Stimulated activated CD8-positive, alpha-beta memory T cell treated with anti-CD3 and anti-CD28 coated beads, Interleukin-15, amount 100 ng/mL, for 48 hours (primary cell): Measurements from ENCODE around the gene PAFAH2.
"Not testable (repeated sequence)": the region's sequence is repeated elsewhere in the genome, so short reads cannot be mapped to it uniquely, and the experiment has no call there.

Source experiments
- DNase-seq, 2 donors: peaks; one replicate each; pipeline ENCODE4 v3.0.0-alpha.2; 2020; ENCODE audit warnings: low read depth in 2 of 2

The PAFAH2 gene

DNA sequence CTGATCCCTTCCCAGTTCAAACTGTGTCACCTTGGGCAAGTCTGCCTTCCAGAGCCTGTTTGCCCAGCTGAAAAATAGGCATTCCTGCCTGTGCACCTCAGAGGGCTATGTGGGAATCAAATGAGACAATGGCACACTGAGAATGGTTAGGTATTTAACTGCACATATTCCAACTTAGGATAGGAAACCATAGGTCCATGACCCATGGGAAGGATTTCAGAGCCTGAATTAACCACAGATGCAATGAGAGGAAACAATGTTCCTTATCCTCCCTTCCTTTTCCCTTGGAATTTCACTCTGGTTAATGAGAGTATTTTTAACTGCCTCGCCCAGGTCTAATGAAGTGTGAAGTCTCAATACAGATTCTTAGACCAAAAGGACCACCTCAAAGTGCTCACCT is 12.7 kb downstream of the PAFAH2 start:
- DNase-seq: no peak

DNA sequence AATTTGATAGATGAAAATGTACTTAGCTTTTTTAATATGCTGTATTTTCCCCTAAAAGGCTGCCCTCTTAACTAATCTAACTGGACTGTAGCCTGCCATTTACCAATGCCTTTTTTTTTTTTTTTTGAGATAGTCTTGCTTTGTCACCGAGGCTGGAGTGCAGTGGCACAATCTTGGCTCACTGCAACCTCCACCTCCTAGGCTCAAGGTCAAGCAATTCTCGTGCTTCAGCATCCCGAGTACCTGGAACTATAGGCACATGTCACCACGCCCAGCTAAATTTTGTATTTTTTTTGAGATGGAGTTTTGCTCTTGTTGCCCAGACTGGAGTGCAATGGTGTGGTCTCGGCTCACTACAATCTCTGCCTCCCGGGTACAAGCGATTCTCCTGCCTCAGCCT is 18.7 kb downstream of the PAFAH2 start:
- no peak for DNase-seq

DNA sequence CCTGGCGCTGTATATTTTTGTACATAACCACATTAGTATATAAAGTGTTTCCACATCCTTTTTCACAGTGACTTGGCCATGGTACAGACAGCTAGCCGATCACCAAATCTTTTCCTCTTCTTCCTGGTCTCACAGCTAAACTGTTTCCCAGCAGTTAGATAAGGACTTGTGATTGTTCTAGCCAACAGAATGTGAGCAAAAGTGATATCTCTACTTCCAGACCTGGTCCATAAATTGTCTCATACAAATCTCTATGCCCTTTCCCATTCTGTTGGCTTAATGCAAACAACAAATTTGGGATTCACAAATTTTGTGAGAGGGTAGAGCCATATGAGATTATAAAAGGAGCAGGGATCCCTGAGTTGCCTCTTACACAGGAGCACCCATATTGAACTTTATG is 19.5 kb downstream of the PAFAH2 start:
- no peak for DNase-seq

DNA sequence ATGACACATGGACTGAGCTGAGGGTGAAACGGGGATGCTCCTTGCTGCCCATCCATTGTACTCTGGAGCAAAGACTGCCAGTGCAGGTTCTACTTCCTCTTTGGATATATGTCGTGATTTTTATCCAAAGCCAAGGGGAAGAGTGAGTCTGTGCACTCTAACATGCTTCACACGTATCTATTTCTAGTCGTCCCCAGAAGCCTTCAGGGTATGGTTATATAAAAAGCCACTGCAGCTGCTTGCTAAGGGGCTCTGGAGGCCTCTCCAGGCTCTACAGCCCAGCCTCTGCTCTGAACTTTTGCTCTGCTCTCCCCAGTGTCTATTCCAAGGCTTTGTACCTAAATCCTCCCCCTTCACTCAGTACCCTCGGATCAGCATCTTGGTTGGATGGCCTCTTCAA is 20.1 kb downstream of the PAFAH2 start:
- no peak for DNase-seq

DNA sequence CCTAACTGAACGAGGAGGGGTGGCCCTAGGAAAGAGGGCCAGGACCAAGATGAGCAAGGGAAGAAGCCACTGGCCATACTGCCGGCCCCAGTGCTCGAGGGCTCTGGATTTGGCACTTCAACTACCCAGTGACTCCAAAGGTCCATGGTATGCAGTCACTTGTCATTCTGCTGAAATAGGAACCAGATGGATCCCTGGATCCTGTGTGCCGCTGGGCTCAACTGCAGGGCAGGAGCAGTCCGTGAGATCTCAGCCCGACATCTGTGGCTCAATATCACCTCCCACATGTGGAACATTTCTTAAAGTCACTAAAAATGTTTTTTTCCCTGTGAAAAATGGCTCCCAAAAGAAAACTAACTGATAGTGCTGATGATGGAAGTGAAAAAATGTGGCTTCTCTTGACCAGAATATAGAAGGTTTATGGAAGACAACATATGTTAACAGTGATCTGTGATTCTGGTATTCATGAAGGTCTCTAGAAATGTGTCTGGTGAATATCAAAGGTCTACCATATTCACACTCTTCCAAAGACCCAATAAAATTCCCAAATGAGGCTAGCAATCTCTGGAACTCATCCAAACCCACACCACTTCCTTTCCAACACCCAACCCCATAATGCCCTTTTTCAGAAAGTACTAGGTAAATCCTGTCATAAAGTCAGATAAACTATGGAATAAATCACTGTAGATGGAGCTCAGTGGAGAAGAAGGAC is 24.1 kb downstream of the PAFAH2 start:
- DNase-seq: no peak

DNA sequence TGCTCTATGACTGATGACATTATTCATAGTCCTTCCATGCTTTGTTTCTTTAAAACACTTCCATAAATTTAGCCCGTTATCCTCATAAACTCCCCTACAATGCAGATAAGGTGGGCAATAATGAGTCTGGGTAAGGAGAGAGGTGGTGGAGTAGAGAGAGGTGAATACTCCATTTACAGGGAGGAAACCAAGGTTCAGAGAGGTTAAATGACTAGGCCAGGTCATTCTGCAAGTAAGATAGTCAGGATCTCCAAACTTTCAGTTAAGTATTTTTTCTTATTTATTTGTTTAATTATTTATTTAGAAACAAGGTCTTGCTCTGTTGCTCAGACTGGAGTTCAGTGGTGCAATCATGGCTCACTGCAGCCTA is 26.1 kb downstream of the PAFAH2 start:
- DNase-seq: no peak

DNA sequence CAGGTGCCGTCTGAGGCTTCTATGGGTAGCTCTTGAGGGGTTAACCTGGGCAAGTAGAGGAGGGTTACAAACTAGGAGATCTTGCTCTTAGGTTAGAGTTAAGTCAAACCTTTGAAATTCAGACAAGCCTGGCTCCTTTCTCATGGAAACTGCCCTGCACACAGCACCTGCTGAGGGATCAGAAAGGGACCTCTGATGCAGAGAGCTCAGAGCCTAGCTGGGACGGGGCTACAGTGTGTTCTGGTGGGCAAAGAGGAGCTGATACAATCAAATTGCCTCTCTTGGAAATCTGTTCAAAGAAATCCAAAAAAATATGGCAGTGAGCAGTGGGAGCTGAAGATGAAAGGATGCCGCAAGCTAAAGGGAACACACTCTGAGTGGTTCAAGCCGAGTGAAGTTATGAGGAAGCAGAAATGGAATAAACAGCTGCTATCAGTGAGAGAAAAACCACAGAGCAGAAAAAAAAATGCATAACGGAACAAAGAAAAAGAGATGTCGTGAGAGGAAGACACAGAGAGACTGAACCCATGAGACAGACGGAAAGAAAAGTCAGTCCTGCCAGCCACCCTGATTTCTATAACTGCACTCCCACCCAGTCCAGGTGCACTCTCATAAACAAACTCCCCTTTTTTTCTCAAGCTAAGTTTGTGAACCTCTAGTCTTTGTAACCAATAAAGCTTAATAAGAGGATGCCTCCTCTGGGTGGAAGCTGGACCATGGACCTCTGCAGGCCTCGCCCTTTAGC is 26.6 kb downstream of the PAFAH2 start:
- DNase-seq: no peak

DNA sequence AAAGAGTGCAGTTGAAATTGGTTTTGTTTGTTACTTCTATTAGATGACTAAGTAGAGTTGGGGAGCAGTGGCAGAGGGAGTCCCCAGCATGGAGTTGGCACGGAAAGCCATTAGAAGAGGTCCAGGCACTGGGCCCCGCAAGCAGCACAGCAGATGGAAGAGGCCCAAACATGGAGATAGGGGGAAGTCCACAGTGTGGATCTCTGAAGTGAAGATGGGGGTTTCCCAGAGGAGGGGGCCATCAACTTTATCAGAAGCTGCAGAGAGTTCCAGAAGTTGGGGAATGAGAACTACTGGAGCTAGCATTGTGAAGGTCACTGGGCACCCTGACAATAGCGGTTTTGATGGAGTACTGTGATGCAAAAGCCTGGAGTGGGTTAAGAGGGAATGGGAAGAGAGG is 30.6 kb downstream of the PAFAH2 start:
- DNase-seq: no peak

DNA sequence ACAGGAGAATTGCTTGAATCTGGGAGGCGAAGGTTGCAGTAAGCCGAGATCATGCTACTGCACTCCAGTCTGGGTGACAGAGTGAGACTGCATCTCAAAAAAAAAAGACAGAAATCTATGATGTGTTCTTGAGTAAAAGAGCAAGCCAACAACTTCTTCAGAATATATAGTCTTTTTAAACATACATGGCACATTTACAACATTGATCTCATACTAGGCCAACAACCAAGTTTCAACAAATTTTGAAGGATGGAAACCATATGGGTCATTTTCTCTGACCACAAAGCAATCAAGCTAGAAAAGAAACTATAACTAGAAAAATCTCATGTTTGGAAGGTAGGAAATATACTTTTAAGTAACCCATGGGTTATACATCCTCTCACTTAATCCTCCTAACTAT is 38.3 kb downstream of the PAFAH2 start:
- no peak for DNase-seq

DNA sequence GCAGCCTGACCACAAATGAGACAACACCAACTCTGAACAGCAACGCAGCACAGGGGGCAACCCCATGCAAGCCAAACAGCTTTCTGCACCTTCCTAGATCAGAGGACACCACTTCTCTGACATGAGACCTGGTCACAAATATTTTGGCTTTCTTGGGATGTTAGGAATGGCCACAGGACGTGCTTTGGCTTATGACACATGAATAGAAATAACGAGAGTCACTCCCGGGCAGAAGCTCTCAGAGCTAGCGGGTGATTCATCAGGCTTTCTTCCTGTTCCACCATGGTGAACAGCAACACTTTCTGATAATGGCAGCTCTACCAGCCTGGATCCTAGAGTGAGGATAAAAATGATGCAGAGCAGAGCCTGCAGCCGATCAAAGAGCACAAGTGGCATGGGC is 39.4 kb downstream of the PAFAH2 start:
- DNase-seq: no peak

DNA sequence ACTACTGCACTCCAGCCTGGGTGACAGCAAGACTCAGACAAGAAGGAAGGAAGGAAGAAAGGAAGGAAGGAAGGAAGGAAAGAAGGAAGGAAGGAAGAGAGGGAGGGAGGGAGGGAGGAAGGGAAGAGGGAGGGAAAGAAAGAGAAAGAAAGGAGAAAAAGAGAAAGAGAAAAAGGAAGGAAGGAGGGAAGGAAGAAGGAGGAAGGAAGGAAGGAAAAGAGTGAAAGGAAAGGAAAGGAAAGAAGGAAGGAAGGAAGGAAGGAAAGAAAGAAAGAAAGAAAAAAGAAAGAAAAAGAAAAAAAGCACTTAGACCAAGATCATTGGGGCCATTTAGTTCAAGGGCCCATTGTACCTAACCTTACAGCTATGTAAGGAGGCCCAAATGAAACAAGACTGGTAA is 42.3 kb downstream of the PAFAH2 start:
- DNase-seq: no peak

DNA sequence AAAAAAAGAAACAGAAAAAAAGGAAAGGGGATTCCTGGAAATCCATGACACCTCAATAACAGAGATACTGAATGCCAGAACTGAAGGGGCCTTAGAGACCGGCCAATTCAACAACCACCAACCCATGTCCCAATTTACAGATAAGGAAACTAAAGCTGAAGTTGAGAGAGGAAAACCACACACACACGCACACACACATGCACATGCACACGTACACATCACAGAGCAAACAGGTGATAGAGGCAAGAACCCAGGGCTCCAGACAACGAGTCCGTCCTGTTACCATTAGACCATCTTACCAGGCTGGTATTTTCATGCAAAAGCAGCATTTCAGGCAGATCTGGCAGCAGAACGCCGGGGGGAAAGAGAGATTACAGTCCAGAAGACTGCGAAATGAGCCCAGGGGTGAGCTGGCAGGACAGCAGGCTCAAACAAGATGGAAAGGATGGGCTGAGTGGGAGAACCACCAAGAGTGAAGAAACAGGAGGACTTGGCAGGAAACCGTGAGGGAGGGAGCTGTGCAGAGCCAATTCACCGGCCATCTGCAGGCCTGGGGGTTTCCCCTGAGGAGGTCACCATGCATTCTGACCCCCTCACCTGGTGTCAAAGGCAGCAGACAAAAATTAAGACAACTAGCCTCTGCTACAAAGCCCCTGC is 43.5 kb downstream of the PAFAH2 start:
- DNase-seq: no peak

DNA sequence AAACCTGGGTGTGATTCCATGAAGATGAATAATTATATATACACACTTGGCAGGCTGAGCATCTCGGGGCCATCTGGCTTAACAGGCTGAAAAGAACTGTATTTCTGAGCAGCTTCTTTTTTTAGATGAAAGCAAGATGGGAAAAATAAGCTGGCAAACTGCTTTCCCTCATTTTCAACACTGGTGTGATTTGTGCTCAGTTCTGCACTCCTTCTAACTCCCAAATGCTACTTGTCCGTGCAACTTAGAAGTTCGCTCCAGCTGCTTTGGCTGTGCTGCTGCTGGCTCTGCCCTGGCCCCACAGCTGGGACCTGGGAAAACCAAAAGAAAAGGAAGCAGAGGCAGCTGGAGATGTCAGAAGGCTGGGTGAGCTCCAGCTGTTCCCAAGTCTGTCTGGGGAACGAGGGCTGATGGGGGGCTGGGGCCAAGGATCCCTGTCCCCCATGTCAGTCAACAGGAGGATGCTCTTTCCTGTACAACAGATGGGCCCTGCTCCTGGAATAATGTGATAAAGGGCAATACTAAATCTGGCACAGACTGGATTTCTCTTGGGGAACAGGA is 44.9 kb downstream of the PAFAH2 start:
- DNase-seq: no peak

DNA sequence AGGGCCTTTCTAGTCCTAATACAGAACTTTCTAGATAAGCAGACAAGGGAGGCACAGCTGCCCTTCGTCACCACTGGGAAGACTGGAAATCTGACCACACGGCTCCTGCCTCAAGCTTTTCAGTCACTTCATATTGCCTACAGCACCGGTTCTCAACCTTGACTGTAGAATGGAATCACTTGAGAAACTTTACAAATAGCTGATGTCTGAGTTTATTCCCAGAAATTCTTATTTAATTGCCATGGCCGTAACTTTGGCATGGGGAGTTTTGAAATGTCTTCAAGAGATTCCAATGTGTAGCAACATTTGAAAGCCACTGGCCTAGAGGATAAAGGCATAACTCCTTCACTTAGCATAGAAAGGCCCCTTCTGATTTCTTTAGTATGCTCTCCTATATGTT is 49.2 kb downstream of the PAFAH2 start:
- DNase-seq: no peak

DNA sequence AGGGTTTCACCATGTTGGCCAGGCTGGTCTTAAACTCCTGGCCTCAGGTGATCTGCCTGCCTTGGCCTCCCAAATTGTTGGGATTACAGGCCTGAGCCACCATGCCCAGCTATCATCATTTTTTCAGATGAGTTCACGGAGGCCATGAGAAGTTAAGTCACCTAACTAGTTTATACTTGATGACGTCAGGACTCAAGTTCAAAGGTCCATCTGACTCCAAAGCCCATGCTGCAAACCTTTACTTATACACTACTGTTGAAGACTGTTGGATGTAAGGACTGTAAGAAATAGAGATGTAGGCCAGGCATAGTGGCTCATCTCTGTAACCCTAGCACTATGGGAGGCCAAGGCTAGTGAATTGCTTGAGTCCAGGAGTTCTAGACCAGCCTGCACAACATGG is 50.8 kb downstream of the PAFAH2 start:
- DNase-seq: no peak

DNA sequence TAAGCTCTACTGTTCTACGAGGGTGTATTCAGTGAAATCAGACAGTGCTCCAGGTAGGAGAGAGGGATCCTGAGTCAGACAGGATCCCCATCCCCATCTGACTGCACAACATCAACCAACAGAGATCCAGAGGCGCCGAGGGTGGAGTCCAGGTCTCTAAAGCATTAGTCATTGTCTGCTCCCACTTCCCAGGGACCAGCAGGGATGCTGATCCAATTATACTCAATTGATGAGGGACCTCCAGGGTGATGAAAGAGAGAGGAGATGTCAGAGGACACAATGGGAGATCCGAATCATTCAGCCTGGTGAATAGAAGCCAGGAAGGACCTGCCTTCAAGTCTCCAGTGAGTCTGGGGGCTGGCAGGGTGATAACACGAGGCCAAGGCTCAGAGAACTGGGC is 52.1 kb downstream of the PAFAH2 start:
- no peak for DNase-seq

DNA sequence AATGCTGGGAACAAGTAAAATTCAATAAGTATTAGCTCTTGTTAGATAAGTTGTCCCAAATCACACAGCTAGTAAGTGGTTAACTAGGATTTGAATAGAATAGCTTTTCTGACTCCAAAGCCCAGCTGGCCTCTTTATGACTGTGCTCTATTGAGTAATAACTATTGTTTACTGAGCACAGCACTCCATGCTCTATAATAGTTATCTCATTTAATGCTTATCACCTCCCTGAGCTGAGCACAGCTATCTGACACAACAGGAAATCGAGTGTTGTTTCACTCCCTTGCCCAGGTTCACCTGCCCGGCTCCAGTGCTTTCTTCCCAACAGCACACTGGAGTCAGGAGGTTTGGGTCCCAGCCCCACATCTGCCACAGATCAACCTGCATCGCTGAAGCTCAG is 52.9 kb downstream of the PAFAH2 start:
- no peak for DNase-seq

DNA sequence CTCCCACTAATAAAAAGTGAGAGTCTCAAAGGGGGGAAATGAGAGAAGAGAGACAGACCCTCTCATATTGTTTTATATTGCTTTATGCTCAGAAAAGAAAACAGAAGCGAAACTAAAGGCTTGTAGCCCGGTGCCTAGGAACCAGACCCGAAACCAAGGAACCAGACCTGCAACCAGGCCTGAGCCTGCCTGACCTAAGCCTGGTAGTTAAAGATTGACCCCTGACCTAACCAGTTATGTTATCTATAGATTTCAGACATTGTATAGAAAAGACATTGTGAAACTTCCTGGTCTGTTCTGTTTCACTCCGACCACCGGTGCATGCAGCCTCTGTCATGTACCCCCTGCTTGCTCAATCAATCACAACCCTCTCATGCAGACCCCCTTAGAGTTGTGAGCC is 54.4 kb downstream of the PAFAH2 start:
- DNase-seq: not testable (repeated sequence)

DNA sequence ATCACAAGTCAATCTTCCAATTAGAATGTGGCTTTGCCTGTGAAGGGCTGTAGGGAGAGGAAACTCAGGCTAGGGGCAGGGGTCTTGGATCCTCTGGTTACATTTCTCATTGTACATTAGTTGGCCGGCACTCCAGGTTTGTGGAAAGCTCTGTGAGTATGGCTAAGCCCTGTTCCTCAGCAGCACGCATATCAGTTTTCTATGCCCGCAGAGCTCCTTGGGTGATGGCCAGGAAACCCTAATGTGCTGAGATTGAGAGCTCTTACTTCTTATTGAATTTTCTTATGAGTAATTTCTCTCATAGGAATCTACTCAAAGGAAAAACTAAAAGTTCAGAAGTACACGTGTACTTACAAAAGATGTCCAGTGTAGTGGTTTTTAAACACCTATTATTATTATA is 60.9 kb downstream of the PAFAH2 start:
- DNase-seq: no peak

DNA sequence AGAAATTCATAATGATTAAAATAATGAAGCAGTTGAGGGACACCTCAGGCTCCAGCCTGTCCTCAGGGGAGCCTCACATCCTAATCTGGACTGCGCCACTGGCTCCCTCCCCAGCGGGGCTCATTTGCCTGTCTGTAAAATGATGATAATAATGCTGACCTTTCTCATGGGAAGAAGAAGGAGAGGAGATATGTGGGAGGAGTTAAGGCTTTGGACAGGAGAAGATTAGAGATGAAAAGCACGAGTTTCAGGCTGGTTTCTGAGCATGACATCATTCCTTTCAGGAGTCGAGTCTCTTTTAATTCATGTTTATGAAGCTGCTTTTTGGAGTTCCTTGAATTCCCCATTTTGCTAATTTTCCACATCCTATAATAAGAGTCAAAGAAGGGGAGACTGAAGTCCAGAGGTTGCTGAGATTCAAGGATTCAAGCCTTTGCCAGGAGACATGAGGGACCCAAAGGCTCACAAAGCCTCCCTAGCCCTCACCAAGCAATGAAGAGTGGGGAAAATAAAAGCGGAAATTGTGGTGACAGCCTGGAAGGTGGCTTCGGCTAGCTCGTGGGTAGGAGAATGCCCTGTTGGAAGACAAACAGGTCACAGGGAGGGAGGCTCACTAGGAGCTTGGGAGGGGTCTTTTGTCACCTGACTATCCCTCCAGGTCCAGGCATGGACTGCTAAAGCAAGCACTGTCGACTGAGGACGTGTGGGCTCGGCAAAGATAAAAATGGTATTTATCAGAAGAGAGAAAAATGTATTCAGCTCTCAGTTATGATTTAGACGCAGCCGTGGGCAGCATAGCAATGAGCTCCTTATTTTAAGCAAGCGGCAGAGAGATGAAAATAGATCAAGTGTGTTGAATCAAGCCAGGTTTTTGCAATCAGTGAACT is 64.1 kb downstream of the PAFAH2 start:
- DNase-seq: no peak

DNA sequence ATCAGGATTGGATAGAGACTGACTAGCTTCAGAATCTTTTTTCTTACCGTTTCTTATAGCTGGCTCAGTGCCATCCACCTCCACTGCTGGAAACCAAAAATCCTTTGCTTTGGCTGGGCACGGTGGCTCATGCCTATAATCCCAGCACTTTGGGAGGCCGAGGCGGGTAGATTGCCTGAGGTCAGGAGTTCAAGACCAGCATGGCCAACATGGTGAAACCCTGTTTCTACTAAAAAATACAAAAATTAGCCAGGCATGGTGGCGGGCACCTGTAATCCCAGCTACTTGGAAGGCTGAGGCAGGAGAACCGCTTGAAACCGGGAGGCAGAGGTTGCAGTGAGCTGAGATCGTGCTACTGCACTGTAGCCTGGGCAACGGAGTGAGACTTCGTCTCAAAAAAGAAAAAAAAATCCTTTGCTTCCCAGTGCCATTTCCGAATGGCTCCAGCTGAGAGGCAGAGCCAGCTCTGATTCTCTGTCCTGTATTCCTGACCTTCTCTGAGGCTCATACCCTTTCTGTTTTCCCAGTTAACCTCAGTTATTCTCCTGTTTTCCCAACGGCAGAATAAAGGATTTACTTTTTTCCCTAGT is 65.0 kb downstream of the PAFAH2 start:
- not testable (repeated sequence) for DNase-seq
